Right atrium auricular region (tissue), 2 donors: Measurements from ENCODE around the gene PRR23B. TPM values are rescaled to one million over a fixed set of nuclear protein-coding genes. Genes with fewer than 3 reads are reported as not detected.

Experiments used
- DNase-seq: peaks from one replicate; pipeline ENCODE4 v3.0.0-alpha.2; 2019; ENCODE audit warnings: low spot score
- H3K27ac ChIP-seq, 2 donors: fragments of 200-600 bp; sonication (generic); 1 replicate in 1 of 2; 2 replicates in 1 of 2; pipeline ENCODE4 v1.5.1; 2016 to 2019
- H3K27me3 ChIP-seq, 2 donors: fragments of 200-600 bp; sonication (generic); one replicate each; pipeline versions ENCODE4 v1.5.1 to v1.6.0; 2017 to 2019
- H3K36me3 ChIP-seq: fragments of 200-600 bp; sonication (generic); one replicate; pipeline ENCODE4 v1.5.1; 2016
- H3K4me1 ChIP-seq, 2 donors: fragments of 200-600 bp; sonication (generic); one replicate each; pipeline versions ENCODE4 v1.5.1 to v1.6.0; 2017 to 2019
- H3K4me3 ChIP-seq, 2 donors: fragments of 200-600 bp; sonication (generic); 1 replicate in 1 of 2; 2 replicates in 1 of 2; pipeline ENCODE4 v1.5.1; 2017 to 2019; ENCODE audit warnings: mild to moderate bottlenecking in 1 of 2, moderate library complexity in 1 of 2
- H3K9me3 ChIP-seq, 2 donors: fragments of 200-600 bp; sonication (generic); one replicate each; pipeline ENCODE4 v1.5.1; 2019
- CTCF ChIP-seq, 2 donors: fragments of 200-600 bp; sonication (generic); IDR thresholded peaks; one replicate each; pipeline ENCODE4 v1.5.1; 2019; ENCODE audit warnings: antibody characterized with exemption in 2 of 2
- total RNA-seq, 2 donors: library from RNA; depleted of rRNA; stranded (reverse); fragments of >200 nt; gene quantifications; one replicate each; pipeline ENCODE4 v1.1.0, GENCODE V29; 2016

Gene PRR23B
- not detected for total RNA-seq

- Histone ChIP-seq H3K27ac (no peak within 1 kb of the TSS), H3K4me1 (no peaks in the 10 kb centered on the region), H3K9me3 (no peaks in the 10 kb centered on the region), H3K36me3 (no peaks in the 10 kb centered on the region), H3K4me3 (no peak within 1 kb of the TSS), H3K27me3 (no peaks in the 10 kb centered on the region)
- no peak for TF ChIP-seq CTCF (IDR thresholded peaks at IDR 0.05)
- no peak for DNase-seq
Observed at GRCh38 chr3:139020868-139021234, at the start of gene PRR23B. TSS of gene PRR23B (minus strand) at chr3:139020926. CDS start at chr3:139020661, 265 bp downstream.

- Histone ChIP-seq H3K9me3 (no peaks in the 10 kb centered on the region), H3K4me3 (no peak overlapping the region), H3K27ac (no peak overlapping the region), H3K4me1 (no peaks in the 10 kb centered on the region), H3K36me3 (no peaks in the 10 kb centered on the region), H3K27me3 (no peaks in the 10 kb centered on the region)
- DNase-seq: no peak
- TF ChIP-seq CTCF (IDR thresholded peaks at IDR 0.05): no peak
Observed at GRCh38 chr3:139062918-139063317, 42.2 kb upstream of the PRR23B start.

GRCh38 chr3:139052802-139053600 is 32.3 kb upstream of the PRR23B start:
- Histone ChIP-seq H3K4me3 (no peak overlapping the region), H3K27ac (no peak overlapping the region), H3K9me3 (peaks cover 0 to 26% of the 10 kb centered on the region in 2 donors), H3K36me3 (no peaks in the 10 kb centered on the region), H3K27me3 (no peaks in the 10 kb centered on the region), H3K4me1 (no peaks in the 10 kb centered on the region)
- no peak for TF ChIP-seq CTCF (IDR thresholded peaks at IDR 0.05)
- no peak for DNase-seq

GRCh38 chr3:139044366-139045210 is 23.9 kb upstream of the PRR23B start, which contains the start of gene PRR23C:
TSS of gene PRR23C (minus strand) at chr3:139044892. CDS start at chr3:139044620, 272 bp downstream.
- no peak within 1 kb of the TSS for H3K4me3 ChIP-seq
- DNase-seq: no peak
- H3K27ac ChIP-seq: no peak within 1 kb of the TSS
- no peaks in the 10 kb centered on the region for H3K27me3 ChIP-seq
- no peaks in the 10 kb centered on the region for H3K4me1 ChIP-seq
- TF ChIP-seq CTCF (IDR thresholded peaks at IDR 0.05): no peak
- H3K36me3 ChIP-seq: no peaks in the 10 kb centered on the region
- peaks cover 0 to 11% of the 10 kb centered on the region in 2 donors for H3K9me3 ChIP-seq

- no peak for DNase-seq
- no peak overlapping the region for H3K27ac ChIP-seq
- peaks cover 0 to 11% of the 10 kb centered on the region in 2 donors for H3K9me3 ChIP-seq
- TF ChIP-seq CTCF (IDR thresholded peaks at IDR 0.05): no peak
- H3K4me1 ChIP-seq: no peaks in the 10 kb centered on the region
- H3K27me3 ChIP-seq: no peaks in the 10 kb centered on the region
- no peaks in the 10 kb centered on the region for H3K36me3 ChIP-seq
- H3K4me3 ChIP-seq: no peak overlapping the region
Observed at GRCh38 chr3:139043554-139044365, 23.0 kb upstream of the PRR23B start.
